NCI-H526 (cell line): ENCODE results near the gene ERMARD.

ENCODE experiments used
- DNase-seq, 2 experiments: peaks; one replicate each; lab custom pipeline; 2025; lab: John Stamatoyannopoulos, UW

Gene ERMARD

DNA sequence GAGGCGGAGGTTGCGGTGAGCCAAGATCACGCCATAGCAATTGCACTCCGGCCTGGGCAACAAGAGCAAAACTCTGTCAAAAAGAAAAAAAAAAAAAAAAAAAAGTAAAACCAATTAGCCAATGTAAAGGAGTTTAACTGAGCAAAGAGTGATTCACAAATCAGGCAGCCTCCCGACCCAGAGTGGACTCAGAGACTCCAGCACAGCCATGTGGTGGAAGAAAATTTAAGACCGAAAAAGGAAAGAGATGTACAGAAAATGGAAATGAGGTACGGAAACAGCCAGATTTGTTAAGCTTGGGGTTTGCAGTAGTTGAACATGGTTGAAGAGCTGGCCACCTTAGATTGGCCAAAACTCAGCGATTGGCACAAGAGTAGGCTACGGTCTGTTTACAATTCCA is 51.4 kb downstream of the ERMARD start:
- no peak for DNase-seq

DNA sequence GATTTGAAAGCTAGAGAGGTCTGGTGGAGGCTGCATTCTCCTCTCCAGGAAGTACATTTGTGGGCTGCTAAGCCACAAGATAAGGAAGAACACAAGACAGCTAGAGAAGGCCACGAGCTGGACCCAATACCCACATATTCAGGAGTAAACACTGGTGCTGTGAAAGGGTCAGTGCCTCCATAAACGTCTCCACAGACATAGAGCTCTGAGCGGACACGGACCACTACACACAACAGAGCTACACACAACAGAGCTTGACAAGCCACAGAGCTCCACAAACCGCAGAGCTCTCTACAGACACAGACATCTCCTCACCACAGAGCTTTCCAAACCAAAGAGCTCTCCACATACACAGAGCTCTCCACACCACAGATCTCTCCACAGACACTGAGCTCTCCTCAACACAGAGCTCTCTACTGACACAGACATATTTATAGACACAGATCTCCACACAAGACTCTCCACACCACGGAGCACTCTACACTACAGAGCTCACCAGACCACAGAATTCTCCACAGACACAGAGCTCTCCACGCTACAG is 51.9 kb downstream of the ERMARD start:
- peak in 1 of 2 experiments; percentile 27 for DNase-seq

DNA sequence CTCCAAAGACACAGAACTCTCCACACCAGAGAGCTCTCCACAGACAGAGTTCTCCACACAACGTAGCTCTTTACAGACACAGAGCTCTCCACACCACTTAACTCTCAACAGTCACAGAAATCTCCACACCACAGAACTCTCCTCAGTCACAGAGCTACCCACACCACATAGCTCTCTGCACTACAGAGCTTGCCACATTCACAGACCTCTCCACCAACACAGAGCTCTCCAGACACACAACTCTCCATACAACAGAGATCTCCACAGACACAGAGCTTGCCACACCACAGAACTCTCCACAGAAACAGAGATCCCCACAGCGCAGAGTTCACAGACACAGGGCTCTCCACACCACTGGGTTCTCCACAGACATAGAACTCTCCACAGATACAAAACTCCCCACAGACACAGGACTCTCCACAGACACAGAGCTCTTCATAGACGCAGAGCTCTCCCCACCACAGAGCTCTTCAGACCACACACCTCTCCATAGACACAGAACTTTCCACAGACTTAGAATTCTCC is 52.5 kb downstream of the ERMARD start:
- no peak for DNase-seq

DNA sequence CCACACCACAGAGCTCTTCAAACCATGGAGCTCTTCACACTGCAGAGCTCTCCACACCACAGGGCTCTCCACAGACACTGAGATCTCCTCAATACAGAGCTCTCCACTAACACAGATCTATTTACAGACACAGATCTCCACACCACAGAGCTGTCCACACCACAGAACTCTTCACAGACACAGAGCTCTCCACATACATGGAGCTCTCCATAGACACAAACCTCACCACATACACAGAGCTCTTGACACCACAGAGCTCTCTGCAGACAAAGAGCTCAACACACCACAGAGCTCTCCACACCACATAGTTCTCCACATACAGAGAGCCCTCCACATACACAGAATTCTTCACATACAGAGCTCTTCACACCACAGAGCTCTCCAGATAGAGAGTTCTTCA is 53.0 kb downstream of the ERMARD start:
- no peak for DNase-seq

DNA sequence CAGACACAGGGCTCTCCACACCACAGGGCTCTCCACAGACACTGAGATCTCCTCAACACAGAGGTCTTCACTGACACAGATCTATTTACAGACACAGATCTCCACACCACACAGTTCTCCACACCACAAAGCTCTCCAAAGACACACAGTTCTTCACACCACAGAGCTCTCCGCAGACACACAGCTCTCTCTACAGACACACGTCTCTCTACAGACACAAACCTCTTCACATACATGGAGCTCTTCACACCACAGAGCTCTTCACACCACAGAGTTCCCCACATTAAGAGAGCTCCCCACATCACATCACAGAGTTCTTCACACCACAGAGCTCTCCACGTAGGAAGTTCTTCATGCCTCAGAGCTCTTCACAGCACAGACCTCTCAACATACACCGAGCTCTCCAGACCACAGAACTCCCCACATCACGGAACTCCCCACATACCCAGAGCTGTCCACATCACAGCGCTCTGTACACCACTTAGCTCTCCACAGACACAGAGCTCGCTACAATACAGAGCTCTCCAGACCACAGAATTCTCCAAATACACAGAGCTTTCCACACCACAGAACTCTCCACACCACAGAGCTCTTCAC is 53.9 kb downstream of the ERMARD start:
- no peak for DNase-seq

DNA sequence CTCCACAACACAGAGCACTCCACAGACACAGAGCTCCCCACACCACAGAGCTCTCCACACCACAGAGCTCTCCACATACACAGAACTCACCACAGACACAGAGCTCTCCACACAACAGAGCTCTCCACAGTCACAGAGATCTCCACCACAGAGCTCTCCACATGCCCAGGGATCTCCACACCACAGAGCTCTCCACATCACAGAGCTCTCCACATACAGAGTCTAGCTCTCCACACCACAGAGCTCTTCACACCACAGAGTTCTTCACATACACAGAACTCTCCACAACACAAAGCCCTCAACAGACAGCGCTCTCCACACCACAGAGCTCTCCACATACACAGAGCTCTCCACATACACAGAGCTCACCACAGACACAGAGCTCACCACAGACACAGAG is 55.3 kb downstream of the ERMARD start:
- no peak for DNase-seq

DNA sequence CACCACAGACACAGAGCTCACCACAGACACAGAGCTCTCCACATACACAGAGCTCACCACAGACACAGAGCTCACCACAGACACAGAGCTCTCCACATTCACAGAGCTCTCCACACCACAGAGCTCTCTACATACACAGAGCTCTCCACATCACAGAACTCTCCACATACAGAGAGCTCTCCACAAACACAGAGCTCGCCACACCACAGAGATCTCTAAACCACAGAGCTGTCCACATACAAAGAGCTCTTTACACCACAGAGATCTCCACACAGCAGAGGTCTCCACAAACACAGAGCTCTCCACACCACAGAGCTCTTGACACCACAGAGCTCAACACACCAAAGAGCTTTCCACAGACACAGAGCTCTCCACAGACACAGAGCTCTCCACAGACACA is 55.8 kb downstream of the ERMARD start:
- no peak for DNase-seq

DNA sequence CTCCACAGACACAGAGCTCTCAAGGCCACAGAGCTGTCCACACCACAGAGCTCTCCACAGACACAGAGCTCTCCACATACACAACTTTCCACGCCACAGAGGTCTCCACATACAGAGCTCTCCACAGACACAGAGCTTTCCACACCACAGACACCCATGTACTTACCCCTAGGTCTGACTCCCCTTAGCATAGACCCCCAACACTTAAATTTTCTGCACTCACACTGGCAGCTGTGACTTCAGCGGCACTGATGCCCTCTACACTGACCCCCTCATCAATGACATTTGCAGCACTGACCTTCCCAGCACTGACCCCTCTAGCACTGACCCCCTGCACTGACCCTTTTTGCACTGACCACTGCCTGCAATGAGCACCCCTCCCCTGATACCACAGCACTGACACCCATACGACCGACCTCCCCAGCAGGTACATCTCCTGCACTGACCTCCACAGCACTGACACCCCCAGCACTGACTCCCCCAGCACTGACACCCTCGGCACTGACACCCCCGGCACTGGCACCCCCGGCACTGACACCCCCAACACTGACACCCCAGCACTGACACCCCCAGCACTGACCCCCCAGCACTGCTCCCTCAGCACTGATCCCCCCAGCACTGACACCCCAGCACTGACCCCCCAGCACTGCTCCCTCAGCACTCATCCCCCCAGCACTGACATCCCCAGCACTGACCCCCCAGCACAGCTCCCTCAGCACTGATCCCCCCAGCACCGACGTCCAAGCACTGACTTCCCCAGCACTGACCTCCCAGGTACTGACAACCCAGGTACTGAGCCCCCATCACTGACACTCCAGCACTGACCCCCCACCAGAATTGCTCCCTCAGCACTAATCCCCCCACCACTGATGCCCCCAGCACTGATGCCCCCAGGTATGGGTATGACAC is 56.5 kb downstream of the ERMARD start:
- no peak for DNase-seq

DNA sequence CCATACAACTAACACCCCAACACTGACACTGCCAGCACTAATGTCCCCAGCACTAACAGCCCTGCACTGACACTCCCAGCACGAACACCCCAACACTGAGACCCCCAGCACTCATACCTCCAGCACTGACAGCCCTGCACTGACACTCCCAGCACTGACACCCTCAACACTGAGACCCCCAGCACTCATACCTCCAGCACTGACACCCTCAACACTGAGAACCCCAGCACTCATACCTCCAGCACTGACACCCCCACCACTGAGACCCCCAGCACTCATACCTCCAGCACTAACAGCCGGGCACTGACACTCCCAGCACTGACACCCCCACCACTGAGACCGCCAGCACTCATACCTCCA is 57.2 kb downstream of the ERMARD start:
- DNase-seq, result no peak

DNA sequence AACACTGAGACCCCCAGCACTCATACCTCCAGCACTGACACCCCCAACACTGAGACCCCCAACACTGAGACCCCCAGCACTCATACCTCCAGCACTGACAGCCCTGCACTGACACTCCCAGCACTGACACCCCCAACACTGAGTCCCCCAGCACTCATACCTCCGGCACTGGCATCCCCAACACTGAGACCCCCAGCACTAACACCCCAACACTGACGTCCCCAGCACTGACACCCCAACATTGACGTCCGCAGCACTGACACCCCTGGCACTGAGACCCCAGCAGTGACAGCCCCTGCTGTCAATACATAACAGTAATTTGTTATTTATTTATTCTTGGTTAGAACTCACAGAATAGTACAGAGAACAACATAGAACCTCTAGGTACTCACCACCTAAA is 58.0 kb downstream of the ERMARD start:
- no peak for DNase-seq

DNA sequence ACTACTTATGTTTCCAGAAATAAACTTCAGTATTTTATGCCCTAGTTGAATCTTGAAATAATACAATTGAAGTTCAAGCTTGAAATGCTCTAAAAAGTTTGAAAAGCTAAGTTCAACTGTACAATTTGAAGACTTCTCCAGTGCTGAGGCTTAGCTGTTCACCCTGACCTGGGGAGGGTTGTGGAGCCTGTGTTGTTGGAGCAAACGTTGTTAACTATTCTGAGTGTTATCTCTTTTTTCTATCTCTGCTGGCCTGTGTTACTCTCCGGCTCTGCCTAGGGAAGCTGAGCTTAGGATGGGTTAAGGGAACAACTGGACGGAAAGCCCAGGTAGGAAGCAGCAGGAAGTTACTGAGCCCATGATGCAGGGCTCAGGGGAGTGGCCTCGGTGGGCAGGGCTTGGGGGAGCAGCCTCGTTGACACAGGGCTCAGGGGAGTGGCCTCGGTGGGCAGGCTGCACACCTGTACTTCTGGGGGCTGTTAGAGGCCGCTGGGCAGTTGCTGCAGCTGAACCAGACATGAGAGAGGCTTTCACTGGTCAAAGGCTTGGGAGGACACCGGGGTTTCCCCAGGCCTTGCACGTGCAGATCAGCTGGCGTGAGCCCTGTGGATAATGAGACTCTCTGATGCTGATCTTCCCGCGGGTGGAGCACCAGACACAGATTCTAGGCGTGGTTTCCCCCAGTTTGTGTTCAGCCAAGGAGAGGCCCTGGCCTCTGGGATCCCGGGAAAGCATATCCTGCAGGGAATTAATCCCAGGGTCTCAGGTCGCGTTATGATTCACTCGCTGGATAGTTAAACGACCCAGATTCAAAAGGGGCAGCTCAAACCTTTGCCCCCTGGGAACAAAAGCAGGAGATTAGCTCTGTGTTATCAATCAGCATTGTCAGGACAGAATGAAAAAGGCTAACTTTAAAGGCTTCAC is 58.9 kb downstream of the ERMARD start:
- peak; percentile 49 to 68 for DNase-seq

DNA sequence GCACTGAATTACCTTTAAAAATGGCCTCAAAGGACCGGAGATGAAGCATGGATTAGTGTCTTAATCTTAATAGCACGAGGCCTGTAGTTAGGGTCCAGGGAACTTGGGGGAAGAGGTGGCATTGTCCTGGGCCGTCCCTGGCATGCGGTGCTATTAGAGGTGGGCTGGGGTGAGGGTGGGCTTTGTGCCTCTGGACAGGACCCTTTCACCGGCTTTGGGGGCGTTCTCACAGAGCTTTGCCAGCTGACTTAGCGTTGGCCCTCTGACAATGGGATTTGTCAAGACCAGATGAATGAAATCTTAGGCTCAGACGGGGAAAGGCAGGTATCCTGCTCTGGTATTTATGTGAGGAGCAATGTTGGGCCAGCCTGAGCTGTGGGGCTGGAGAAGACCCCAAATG is 59.6 kb downstream of the ERMARD start:
- no peak for DNase-seq

DNA sequence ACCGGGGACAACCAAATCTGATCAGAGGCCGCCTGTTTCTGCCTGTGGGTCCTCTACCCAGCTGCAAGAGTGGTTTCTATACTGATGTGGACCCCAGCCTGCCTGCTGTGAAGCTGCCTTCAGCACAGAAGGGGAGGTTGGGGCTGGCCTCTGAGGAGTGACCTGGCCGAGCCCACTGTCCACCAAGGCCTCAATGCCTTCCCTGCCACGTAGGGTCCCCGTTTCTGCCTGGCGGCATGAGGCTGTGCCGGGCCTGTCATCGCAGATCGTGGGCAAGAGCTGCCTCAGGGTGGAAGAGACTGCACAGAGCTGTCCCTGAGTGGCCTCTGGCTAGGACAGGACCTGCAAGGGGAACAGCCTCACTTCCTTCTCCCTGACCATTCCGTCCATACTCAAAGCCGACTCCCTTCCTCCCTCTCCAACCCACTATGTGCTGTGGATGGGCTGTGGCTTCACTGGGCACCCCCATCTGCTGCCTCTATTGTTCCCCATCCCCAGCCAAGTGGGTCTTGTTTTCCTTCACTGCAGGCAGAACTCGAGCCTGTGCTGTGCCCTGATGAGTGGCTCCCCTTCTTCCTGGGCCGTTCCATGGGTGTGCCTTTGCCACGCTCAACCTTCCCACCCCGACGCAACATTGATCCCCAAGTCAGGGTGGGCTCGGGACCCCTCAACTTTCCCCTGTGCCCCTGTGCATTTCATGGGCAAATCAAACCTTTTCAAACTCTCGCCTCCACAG is 60.3 kb downstream of the ERMARD start:
- no peak for DNase-seq

DNA sequence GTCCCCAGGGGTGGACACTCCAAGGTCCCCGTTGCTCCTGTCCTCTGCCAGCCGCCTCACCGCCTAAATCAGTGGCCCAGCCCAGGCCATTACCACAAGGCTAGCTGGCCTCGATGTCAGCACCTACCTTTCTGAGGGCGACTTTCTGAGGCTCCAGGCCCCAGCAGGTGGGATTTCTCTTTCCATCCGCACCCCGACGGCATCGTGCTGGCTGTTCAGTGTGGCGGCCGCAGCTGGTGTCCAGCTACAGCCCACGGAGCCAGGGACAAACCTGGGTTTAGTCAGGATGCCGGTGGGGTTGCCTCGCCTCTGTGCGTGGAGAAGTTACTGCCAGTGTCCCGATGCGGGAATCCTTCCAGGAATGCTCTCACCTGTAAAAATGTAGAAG is 60.8 kb downstream of the ERMARD start:
- DNase-seq, result no peak

DNA sequence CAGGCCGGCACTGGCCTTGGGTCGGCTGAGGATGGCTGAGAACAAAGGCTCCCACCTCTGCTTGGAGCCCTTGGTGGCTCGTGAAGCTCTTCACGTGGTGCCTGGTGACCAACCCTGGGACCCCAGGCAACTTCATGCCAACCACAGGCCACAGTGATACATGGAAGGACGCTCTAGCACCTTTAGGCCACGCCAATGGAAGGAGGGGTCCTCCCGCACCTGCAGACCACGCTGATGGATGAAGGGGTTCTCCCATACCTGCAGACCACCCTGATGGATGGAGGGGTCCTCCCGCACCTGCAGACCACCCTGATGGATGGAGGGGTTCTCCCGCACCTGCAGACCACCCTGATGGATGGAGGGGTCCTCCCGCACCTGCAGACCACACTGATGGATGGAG is 62.5 kb downstream of the ERMARD start:
- DNase-seq, result no peak

DNA sequence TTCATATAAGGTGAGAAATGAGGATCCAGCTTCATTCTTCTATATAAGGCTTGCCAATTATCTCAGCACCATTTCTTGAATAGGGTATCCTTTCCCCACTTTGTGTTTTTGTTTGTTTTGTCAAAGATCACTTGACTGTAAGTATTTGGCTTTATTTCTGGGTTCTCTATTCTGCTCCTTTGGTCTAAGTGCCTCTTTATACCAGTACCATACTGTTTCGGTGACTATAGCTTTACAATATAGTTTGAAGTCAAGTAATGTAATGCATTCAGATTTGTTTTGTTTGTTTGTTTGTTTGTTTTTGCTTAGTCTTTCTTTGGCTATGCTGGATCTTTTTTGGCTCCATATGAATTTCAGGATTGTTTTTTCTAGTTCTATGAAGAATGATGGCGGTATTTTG is 64.6 kb downstream of the ERMARD start:
- no peak for DNase-seq

DNA sequence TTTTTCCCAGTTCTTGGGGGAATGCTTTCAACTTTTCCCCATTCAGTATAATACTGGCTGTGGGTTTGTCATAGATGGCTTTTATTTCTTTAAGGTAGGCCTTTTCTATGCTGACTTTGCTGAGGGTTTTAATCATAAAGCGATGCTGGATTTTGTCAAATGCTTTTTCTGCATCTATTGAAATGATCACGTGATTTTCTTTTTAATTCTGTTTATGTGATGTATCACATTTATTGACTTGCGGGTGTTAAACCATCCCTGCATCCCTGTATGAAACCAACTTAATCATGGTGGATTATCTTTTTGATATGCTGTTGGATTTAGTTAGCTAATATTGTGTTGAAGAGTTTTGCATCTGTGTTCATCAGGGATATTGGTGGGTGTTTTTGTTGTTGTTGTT is 65.6 kb downstream of the ERMARD start:
- no peak for DNase-seq

DNA sequence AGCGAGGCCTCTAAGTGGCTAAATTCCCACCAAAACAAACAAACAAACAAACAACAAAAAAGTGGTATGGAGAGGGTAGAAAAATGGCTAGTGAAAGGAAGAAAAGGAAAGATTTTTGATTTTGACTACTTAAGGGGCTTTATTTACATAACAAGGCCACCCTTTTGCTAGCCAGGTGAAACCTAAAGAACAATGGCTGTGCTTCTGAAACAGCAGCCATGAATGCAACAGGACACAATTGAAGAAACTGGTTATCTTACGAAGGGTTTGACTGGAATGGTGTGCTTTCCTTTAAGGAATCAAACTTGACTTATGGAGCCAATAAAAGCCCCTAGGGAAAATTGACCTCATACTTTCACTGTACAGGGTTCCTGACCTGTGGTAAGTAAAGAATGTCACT is 68.9 kb downstream of the ERMARD start:
- DNase-seq, result no peak

DNA sequence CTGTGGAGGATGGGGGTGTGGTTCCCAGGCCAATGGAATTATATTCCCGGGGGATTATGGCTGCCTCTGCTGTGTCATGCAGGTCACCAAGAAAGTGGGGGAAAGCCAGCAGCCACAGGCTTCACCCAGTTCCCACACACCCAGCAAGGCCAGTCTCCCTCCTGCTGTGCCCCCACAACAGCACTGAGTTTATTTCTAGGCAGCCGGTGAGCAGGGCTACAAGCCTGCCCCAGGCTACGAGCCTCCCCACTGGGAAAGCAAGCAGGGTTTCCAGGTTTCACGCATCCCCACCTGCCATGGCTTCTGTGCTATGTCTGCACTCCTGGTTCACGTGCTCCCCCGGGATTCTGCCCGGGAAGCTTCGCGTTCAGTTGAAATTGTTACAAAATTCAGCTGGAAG is 72.6 kb downstream of the ERMARD start:
- DNase-seq, result no peak

DNA sequence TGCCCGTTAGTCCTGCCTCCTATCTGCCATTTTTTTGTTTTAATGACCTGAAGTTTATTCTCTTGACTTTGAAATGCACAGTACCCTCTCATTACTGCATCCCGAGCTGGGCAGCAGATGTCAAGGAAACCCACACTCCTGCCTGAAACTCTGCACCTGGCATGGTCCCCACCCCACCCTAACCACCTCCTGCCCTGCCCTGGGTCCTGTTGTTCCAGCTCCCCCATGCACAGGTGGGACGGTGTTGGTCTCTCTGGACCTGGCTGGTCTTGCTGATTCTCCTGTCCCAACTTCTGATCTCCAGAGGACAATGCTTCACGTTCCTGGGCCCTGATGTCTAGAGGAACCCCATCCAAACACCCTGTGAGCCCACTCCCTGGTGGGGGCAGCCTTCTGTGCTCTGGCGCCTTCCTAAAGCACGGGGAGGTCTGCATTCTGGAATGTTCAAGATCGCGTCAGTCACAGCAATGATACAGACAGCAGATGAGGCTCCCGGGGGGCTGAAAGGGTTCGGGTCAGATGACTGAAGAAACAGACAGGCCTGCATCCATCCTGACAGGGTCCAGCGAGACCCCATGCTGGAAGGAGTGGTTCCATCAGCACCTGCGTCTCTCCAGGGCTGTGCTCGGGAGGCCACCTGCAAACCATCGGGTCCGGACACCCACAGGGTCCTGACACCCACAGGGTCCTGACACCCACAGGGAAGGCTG is 73.6 kb downstream of the ERMARD start:
- DNase-seq, result no peak
